HuH-7 (cell line): Measurements from ENCODE around the gene ZNF488.
"Not testable (repeated sequence)": the region's sequence is repeated elsewhere in the genome, so short reads cannot be mapped to it uniquely, and the experiment has no call there.

Experiments
- DNase-seq: peaks from one replicate; pipeline ENCODE4 v3.0.0; 2011; ENCODE audit warnings: low spot score

The ZNF488 gene

GRCh38 chr10:47384148-47384921, at the start of gene ZNF488:
Gene ZNF488 (minus strand): TSS chr10:47384293. CDS start chr10:47368829, 15,464 bp downstream.
- peak; percentile 80 for DNase-seq

- DNase-seq: no peak
Observed at GRCh38 chr10:47425813-47426419, 41.8 kb upstream of the ZNF488 start.

GRCh38 chr10:47424231-47424630, 40.1 kb upstream of the ZNF488 start:
- DNase-seq: no peak

- no peak for DNase-seq
Observed at GRCh38 chr10:47423476-47423875, 39.4 kb upstream of the ZNF488 start.

- DNase-seq: no peak
Observed at GRCh38 chr10:47421057-47421952, 37.2 kb upstream of the ZNF488 start.

- no peak for DNase-seq
Observed at GRCh38 chr10:47420305-47421056, 36.4 kb upstream of the ZNF488 start.

- no peak for DNase-seq
Observed at GRCh38 chr10:47419421-47419820, 35.3 kb upstream of the ZNF488 start.

- DNase-seq: no peak
Observed at GRCh38 chr10:47418966-47419365, 34.9 kb upstream of the ZNF488 start.

GRCh38 chr10:47418321-47418720, 34.2 kb upstream of the ZNF488 start:
- no peak for DNase-seq

- not testable (repeated sequence) for DNase-seq
Observed at GRCh38 chr10:47416305-47417218, 32.5 kb upstream of the ZNF488 start.

GRCh38 chr10:47415520-47416304, 31.6 kb upstream of the ZNF488 start:
- DNase-seq: no peak

- DNase-seq: no peak
Observed at GRCh38 chr10:47414752-47415519, 30.8 kb upstream of the ZNF488 start.

GRCh38 chr10:47414227-47414592, 30.1 kb upstream of the ZNF488 start:
- no peak for DNase-seq

- no peak for DNase-seq
Observed at GRCh38 chr10:47413531-47414226, 29.6 kb upstream of the ZNF488 start.

- no peak for DNase-seq
Observed at GRCh38 chr10:47412869-47413268, 28.8 kb upstream of the ZNF488 start.

GRCh38 chr10:47412177-47412730, 28.2 kb upstream of the ZNF488 start:
- DNase-seq: no peak

GRCh38 chr10:47410862-47411261, 26.8 kb upstream of the ZNF488 start:
- no peak for DNase-seq

GRCh38 chr10:47410271-47410670, 26.2 kb upstream of the ZNF488 start:
- no peak for DNase-seq
